ENCODE results near the gene PRTN3.

GRCh38 chr19:796692-797527 is 43.9 kb upstream of the PRTN3 start, which contains the start of gene PTBP1:
- TF ChIP-seq POLR2AphosphoS5 (IDR thresholded peaks at IDR 0.05; ENCODE audit: low read depth, low read length), result peak; percentile 96
- peak; percentile 94 for TF ChIP-seq POLR2A (IDR thresholded peaks at IDR 0.05; ENCODE audit: low read depth, low read length)
- TF ChIP-seq TAF1 (IDR thresholded peaks at IDR 0.05; ENCODE audit: low read depth, low read length), result peak; percentile 76
- TF ChIP-seq SPI1 (IDR thresholded peaks at IDR 0.05; ENCODE audit: low read depth, low read length), result no peak

All from GM12891 (cell line).